Right lobe of liver (tissue), 6 donors: ENCODE data around the gene MAS1. TPM values are rescaled to one million over a fixed set of nuclear protein-coding genes. Genes with fewer than 3 reads are reported as not detected.
"Not testable (repeated sequence)": the region's sequence is repeated elsewhere in the genome, so short reads cannot be mapped to it uniquely, and the experiment has no call there.

ENCODE experiments used
- ATAC-seq, 4 donors: fragments of 200-7000 bp; cut with Tn5 transposase; one replicate each; pipeline ENCODE4 v1.9.1; 2020; ENCODE audit warnings: mild to moderate bottlenecking in 4 of 4, moderate library complexity in 4 of 4
- DNase-seq, 3 donors: peaks; one replicate each; pipeline ENCODE4 v3.0.0-alpha.2; 2020
- H3K27ac ChIP-seq, 3 donors: fragments of 200-600 bp; one replicate each; pipeline ENCODE4 v1.8.0; 2022
- H3K27me3 ChIP-seq, 2 donors: fragments of 200-600 bp; one replicate each; pipeline ENCODE4 v1.8.0; 2022
- H3K36me3 ChIP-seq, 4 donors: fragments of 200-600 bp; sonication (generic) in 1 of 4; one replicate each; pipeline versions ENCODE4 v1.5.1 to v1.8.0; 2017 to 2022; ENCODE audit warnings: control low read depth in 1 of 4
- H3K4me1 ChIP-seq, 4 donors: fragments of 200-600 bp; sonication (generic) in 1 of 4; one replicate each; pipeline versions ENCODE4 v1.5.1 to v1.8.0; 2017 to 2022; ENCODE audit warnings: control low read depth in 1 of 4
- H3K4me3 ChIP-seq, 3 donors: fragments of 200-600 bp; one replicate each; pipeline ENCODE4 v1.8.0; 2022
- H3K9me3 ChIP-seq, 4 donors: fragments of 200-600 bp; sonication (generic) in 1 of 4; one replicate each; pipeline versions ENCODE4 v1.5.1 to v1.8.0; 2017 to 2022; ENCODE audit warnings: control low read depth in 1 of 4
- POLR2A ChIP-seq: fragments of 450-650 bp; IDR thresholded peaks from one replicate; pipeline ENCODE4 v1.6.1; 2017; ENCODE audit warnings: antibody characterized with exemption, mild to moderate bottlenecking
- WGBS: methylation state at CpG from one replicate; pipeline ENCODE4 v1.1.6; 2018; ENCODE audit warnings: low coverage, low lambda C conversion rate; ENCODE audit not compliant: insufficient coverage; ENCODE audit errors: missing lambda C conversion rate; 5-methylcytosine and 5-hydroxymethylcytosine counted together
- intact Hi-C, 2 donors: fragments of 100-400 bp; cut with DNase I; formaldehyde crosslinking; loops; one replicate each; pipeline versions ENCODE4 v1.11.2 to v1.14.1; 2022
- total RNA-seq, 6 experiments: library from RNA; depleted of rRNA in 2 of 6; stranded (reverse); fragments of >200 nt in 2 of 6; fragmentation: NEBNext Ultra II Directional in 3 of 6; extraction: Animal tissue kit (Norgen Biotek cat#: 25700) in 3 of 6; gene quantifications; one replicate each; pipeline versions ENCODE4 v1.1.0 to v1.2.4, GENCODE V29; 2016 to 2023
- TF ChIP-seq, protein P1 (sequence below), 4 donors: fragments of 200-600 bp in 3 of 4; fragments of 450-650 bp in 1 of 4; IDR thresholded peaks; one replicate each; pipeline versions ENCODE4 v1.5.1 to v1.8.0; 2016 to 2022; ENCODE audit warnings: antibody characterized with exemption in 4 of 4, mild to moderate bottlenecking in 2 of 4
- donor health status: DM: no; HTN: yes; CAD: no.
- donor health status: DM: no; HTN: no; CAD: no.
- donor health status: DM: no; HTN: no; CAD: no.
- donor health status: DM: no; HTN: yes; CAD: no.
- donor health status: DM: no; HTN: yes; CAD: no.

The MAS1 gene
- total RNA-seq, 6 experiments from 2014 or later: not detected

DNA sequence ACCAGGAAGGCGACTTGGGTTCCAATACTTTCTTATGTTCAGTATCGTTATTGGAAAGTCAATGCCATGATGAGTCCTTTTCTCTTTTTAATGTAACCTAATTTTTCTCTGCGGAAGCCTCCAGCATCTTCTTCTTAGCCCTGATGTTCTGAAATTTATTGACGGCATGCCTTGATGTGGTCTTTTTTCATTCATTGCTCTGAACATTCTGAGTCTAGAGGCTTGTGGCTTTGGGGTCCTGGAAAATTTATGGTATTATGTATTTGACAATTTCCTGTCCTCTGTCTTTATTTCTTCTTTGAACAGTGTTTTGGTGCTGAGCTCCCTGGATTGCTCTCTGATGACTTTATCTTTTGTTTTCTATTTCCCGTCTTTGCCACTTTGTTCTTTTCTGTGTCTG, 28.7 kb upstream of the MAS1 start:
- WGBS: 63% methylated on average over 5 of the region's 5 CpGs
- H3K36me3 ChIP-seq: no peaks in the 10 kb centered on the region
- no peaks in the 10 kb centered on the region for H3K9me3 ChIP-seq
- H3K4me1 ChIP-seq: no peaks in the 10 kb centered on the region
- ATAC-seq: no peak
- no peak overlapping the region for H3K27ac ChIP-seq
- H3K27me3 ChIP-seq: no peaks in the 10 kb centered on the region
- DNase-seq: no peak
- no peak overlapping the region for H3K4me3 ChIP-seq
- intact Hi-C loops: loop anchor here in 1 of 2 donors (10.0 kb wide), 1 partner anchor 73 kb away; no protein-coding TSS in a partner anchor
- TF ChIP-seq, protein P1, sequence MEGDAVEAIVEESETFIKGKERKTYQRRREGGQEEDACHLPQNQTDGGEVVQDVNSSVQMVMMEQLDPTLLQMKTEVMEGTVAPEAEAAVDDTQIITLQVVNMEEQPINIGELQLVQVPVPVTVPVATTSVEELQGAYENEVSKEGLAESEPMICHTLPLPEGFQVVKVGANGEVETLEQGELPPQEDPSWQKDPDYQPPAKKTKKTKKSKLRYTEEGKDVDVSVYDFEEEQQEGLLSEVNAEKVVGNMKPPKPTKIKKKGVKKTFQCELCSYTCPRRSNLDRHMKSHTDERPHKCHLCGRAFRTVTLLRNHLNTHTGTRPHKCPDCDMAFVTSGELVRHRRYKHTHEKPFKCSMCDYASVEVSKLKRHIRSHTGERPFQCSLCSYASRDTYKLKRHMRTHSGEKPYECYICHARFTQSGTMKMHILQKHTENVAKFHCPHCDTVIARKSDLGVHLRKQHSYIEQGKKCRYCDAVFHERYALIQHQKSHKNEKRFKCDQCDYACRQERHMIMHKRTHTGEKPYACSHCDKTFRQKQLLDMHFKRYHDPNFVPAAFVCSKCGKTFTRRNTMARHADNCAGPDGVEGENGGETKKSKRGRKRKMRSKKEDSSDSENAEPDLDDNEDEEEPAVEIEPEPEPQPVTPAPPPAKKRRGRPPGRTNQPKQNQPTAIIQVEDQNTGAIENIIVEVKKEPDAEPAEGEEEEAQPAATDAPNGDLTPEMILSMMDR (IDR thresholded peaks at IDR 0.05): no peak
- TF ChIP-seq POLR2A: no peak

GRCh38 chr6:159863341-159863740, 27.4 kb upstream of the MAS1 start:
- H3K4me1 ChIP-seq, H3K36me3 ChIP-seq, H3K4me3 ChIP-seq, H3K9me3 ChIP-seq, H3K27me3 ChIP-seq, DNase-seq, H3K27ac ChIP-seq: not testable (repeated sequence)
- TF ChIP-seq, protein P1 (IDR thresholded peaks at IDR 0.05): peak; percentile 52 to 69 (median 63)
- intact Hi-C loops: loop anchor here in 1 of 2 donors (10.0 kb wide), 1 partner anchor 71 kb away; no protein-coding TSS in a partner anchor
- ATAC-seq: peak; percentile 83 to 94 (median 90)
- WGBS: 8% methylated on average over 5 of the region's 5 CpGs

GRCh38 chr6:159865226-159865920, 25.4 kb upstream of the MAS1 start:
- WGBS: 76% methylated on average over 7 of the region's 12 CpGs
- ATAC-seq (no peak), DNase-seq (no peak)
- no peaks in the 10 kb centered on the region for H3K27me3 ChIP-seq
- H3K4me1 ChIP-seq: no peaks in the 10 kb centered on the region
- TF ChIP-seq POLR2A: no peak
- TF ChIP-seq, protein P1 (IDR thresholded peaks at IDR 0.05): no peak
- H3K36me3 ChIP-seq: no peaks in the 10 kb centered on the region
- no peaks in the 10 kb centered on the region for H3K9me3 ChIP-seq
- H3K4me3 ChIP-seq: no peak overlapping the region
- intact Hi-C loops: loop anchor here in 1 of 2 donors (10.0 kb wide), 1 partner anchor 69 kb away; no protein-coding TSS in a partner anchor
- no peak overlapping the region for H3K27ac ChIP-seq

- intact Hi-C loops: loop anchor here in 1 of 2 donors (10.0 kb wide), 1 partner anchor 68 kb away; no protein-coding TSS in a partner anchor
Measured at GRCh38 chr6:159866286-159867247, 24.2 kb upstream of the MAS1 start.

More at GRCh38 chr6:159866286-159867247, 24.2 kb upstream of the MAS1 start:
- no peaks in the 10 kb centered on the region for H3K27me3 ChIP-seq
- H3K27ac ChIP-seq: no peak overlapping the region
- no peaks in the 10 kb centered on the region for H3K4me1 ChIP-seq
- H3K4me3 ChIP-seq: no peak overlapping the region
- DNase-seq (no peak), ATAC-seq (peak in 2 of 4 donors; percentile 6 to 21)
- H3K9me3 ChIP-seq: no peaks in the 10 kb centered on the region
- 95% methylated on average over 15 of the region's 28 CpGs for WGBS
- H3K36me3 ChIP-seq: no peaks in the 10 kb centered on the region
- TF ChIP-seq, protein P1 (IDR thresholded peaks at IDR 0.05): no peak
- no peak for TF ChIP-seq POLR2A
